RWPE2 (cell line): ENCODE data around the gene HARS1.

Experiments
- ATAC-seq: fragments of 200-7000 bp; cut with Tn5 transposase; 3 replicates; pipeline ENCODE4 v1.9.1; 2021; ENCODE audit warnings: low read depth
- DNase-seq: peaks from one replicate; pipeline ENCODE4 v3.0.0-alpha.2; 2020; ENCODE audit warnings: low spot score
- H3K27ac ChIP-seq: fragments of 450-650 bp; 2 replicates; pipeline ENCODE4 v1.5.1; 2017; ENCODE audit warnings: mild to moderate bottlenecking; ENCODE audit not compliant: poor library complexity, severe bottlenecking
- H3K27me3 ChIP-seq: fragments of 250-450 bp; sonication (Bioruptor Pico); 2 replicates; pipeline ENCODE4 v1.5.1; 2021; ENCODE audit warnings: mild to moderate bottlenecking, moderate library complexity; ENCODE audit not compliant: insufficient read depth, poor library complexity, severe bottlenecking
- H3K36me3 ChIP-seq: fragments of 250-450 bp; sonication (Bioruptor Pico); 2 replicates; pipeline ENCODE4 v1.5.1; 2020; ENCODE audit warnings: low read depth, mild to moderate bottlenecking, moderate library complexity
- H3K4me1 ChIP-seq: fragments of 250-450 bp; sonication (Bioruptor Pico); 2 replicates; pipeline ENCODE4 v1.5.1; 2021; ENCODE audit warnings: mild to moderate bottlenecking, moderate library complexity; ENCODE audit not compliant: insufficient read depth, poor library complexity, severe bottlenecking
- H3K4me3 ChIP-seq: fragments of 250-450 bp; sonication (Bioruptor Pico); 2 replicates; pipeline ENCODE4 v1.5.1; 2021; ENCODE audit warnings: mild to moderate bottlenecking, moderate library complexity; ENCODE audit not compliant: severe bottlenecking
- H3K9me3 ChIP-seq: fragments of 250-450 bp; sonication (Bioruptor Pico); 2 replicates; pipeline ENCODE4 v1.5.1; 2021; ENCODE audit warnings: mild to moderate bottlenecking, moderate library complexity; ENCODE audit not compliant: severe bottlenecking
- TF ChIP-seq, protein P1 (sequence below): fragments of 450-650 bp; IDR thresholded peaks from one replicate; pipeline ENCODE4 v1.5.1; 2017; ENCODE audit warnings: mild to moderate bottlenecking, moderate library complexity; ENCODE audit not compliant: poor library complexity, severe bottlenecking

HARS1 gene

DNA sequence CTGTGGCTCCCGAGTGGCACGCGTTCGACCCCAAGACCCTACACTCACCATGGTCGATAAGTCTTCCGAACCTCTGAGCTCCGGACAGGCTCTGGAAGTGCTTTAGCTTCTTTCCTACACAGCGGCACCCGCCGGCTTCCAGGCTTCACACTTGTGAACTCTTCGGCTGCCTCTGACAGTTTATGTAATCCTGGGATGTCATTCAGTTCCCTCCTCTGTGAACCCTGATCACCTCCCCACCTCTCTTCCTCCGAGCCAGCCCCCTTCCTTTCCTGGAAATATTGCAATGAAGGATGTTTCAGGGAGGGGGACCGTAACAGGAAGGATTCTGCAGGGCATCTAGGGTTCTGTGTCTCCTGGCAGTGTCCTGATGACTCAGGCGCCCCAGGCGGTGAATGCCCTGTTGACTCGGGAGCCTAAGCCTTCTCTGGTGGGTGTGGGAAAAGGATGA, 58.1 kb downstream of the HARS1 start, which contains the start of gene CD14:
Gene CD14, minus strand, starts transcription at position 155 of the 451 bp plus-strand sequence. Its CDS starts 104 bp downstream, at position 51.
- peaks cover 8% of the 10 kb centered on the region for H3K9me3 ChIP-seq
- TF ChIP-seq, protein P1, sequence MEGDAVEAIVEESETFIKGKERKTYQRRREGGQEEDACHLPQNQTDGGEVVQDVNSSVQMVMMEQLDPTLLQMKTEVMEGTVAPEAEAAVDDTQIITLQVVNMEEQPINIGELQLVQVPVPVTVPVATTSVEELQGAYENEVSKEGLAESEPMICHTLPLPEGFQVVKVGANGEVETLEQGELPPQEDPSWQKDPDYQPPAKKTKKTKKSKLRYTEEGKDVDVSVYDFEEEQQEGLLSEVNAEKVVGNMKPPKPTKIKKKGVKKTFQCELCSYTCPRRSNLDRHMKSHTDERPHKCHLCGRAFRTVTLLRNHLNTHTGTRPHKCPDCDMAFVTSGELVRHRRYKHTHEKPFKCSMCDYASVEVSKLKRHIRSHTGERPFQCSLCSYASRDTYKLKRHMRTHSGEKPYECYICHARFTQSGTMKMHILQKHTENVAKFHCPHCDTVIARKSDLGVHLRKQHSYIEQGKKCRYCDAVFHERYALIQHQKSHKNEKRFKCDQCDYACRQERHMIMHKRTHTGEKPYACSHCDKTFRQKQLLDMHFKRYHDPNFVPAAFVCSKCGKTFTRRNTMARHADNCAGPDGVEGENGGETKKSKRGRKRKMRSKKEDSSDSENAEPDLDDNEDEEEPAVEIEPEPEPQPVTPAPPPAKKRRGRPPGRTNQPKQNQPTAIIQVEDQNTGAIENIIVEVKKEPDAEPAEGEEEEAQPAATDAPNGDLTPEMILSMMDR = no peak
- H3K27me3 ChIP-seq = no peaks in the 10 kb centered on the region
- no peaks in the 10 kb centered on the region for H3K4me1 ChIP-seq
- ATAC-seq = peak; percentile 87
- H3K4me3 ChIP-seq = no peak within 1 kb of the TSS
- no peak within 1 kb of the TSS for H3K27ac ChIP-seq
- H3K36me3 ChIP-seq = no peaks in the 10 kb centered on the region
- peak; percentile 81 for DNase-seq

DNA sequence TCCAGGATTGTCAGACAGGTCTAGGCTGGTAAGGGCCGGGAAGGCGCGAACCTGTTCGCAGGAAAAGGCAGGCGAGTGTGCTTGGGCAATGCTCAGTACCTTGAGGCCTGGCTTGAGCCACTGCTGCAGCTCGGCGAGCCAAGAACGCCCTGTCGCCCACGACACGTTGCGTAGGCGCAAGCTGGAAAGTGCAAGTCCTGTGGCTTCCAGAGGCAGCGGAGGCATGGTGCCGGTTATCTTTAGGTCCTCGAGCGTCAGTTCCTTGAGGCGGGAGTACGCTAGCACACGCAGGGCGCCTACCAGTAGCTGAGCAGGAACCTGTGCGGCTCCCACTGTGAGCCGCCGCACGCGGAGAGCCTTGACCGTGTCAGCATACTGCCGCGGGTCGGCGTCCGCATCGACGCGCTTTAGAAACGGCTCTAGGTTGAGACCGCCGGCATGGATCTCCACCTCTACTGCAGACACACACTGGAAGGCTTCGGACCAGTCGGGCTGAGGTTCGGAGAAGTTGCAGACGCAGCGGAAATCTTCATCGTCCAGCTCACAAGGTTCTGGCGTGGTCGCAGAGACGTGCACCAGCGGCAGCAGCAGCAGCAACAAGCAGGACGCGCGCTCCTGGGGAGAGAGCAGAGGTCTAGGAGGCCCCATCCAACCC, 58.7 kb downstream of the HARS1 start:
- Histone ChIP-seq H3K27me3 (no peaks in the 10 kb centered on the region), H3K9me3 (peaks cover 12% of the 10 kb centered on the region), H3K4me1 (no peaks in the 10 kb centered on the region), H3K4me3 (no peak overlapping the region), H3K27ac (no peak overlapping the region), H3K36me3 (no peaks in the 10 kb centered on the region)
- TF ChIP-seq, protein P1 = no peak
- ATAC-seq (peak; percentile 6; the same call in 1 of the 3 replicates), DNase-seq (no peak)

DNA sequence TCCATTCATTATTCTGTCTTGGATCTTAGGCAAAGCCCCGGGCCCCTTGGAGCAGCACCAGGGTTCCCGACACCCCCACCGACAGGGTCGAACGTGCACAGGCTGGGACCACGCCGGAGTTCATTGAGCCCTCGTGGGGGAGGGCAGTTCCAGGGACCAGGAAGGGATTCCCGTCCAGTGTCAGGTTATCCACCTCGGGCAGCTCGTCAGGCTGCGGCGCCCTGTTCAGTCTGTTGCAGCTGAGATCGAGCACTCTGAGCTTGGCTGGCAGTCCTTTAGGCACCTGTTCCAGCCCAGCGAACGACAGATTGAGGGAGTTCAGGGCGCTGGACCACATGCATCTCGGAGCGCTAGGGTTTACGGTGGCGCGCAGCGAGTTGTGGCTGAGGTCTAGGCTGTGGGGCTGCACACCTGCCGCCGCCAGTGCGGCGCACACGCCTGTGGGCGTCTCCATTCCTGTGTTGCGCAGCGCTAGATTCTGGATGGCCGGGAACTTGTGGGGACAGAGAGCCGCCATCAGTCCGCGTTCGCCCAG, 59.3 kb downstream of the HARS1 start:
- no peak overlapping the region for H3K4me3 ChIP-seq
- H3K9me3 ChIP-seq = peaks cover 16% of the 10 kb centered on the region

DNA sequence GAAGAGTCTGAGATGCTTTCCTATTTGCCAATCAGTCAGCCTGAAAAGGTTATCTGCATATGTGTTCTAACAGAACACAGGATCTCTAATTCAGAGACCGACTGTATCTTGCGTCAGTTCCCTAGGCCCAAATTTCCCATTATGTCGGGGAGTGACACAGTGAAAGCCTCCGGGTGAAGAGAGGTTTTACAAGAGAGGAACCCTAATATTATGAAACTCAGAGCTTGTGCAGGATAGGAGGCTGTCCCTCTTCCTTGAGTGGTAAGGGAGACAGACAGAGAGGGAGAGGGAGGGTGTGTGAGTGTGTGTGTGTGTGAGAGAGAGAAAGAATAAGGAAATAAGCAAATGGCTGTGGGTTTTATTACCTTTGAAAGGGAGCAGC, 60.1 kb downstream of the HARS1 start:
- ATAC-seq (no peak), DNase-seq (no peak)
- H3K4me1 ChIP-seq = no peaks in the 10 kb centered on the region
- H3K27me3 ChIP-seq = no peaks in the 10 kb centered on the region
- H3K4me3 ChIP-seq = no peak overlapping the region
- H3K9me3 ChIP-seq = peaks cover 20% of the 10 kb centered on the region
- H3K36me3 ChIP-seq = no peaks in the 10 kb centered on the region
- TF ChIP-seq, protein P1 = no peak
- H3K27ac ChIP-seq = no peak overlapping the region

More for the DNA sequence above, 59.3 kb downstream of the HARS1 start:
- Histone ChIP-seq H3K27me3 (no peaks in the 10 kb centered on the region), H3K27ac (no peak overlapping the region), H3K4me1 (no peaks in the 10 kb centered on the region), H3K36me3 (no peaks in the 10 kb centered on the region)
- ATAC-seq (no peak), DNase-seq (no peak)
- TF ChIP-seq, protein P1 = no peak
